Measurements from ENCODE around the gene EVPL. TPM values are rescaled to one million over a fixed set of nuclear protein-coding genes. Genes with fewer than 3 reads are reported as not detected.

The EVPL gene
- total and polyA plus RNA-seq, 8 donors: 1.2 to 105 (median 9.0) TPM

- H3K9me3 ChIP-seq: no peaks in the 10 kb centered on the region
- 72 to 92% (median 80%) methylated on average over 7 to 8 of the region's 8 CpGs for WGBS, 5 donors
- peak overlapping the region in 3 of 5 donors; percentile 3 to 37 (median 4) for H3K27ac ChIP-seq
- intact Hi-C loops (cut with DNase I; ENCODE audit: low total_unique reads): loop anchor here (5.0 kb wide), 2 partner anchors 88 to 98 kb away; no protein-coding TSS in a partner anchor
- no peak for TF ChIP-seq CTCF (IDR thresholded peaks at IDR 0.05)
- TF ChIP-seq POLR2A (IDR thresholded peaks at IDR 0.05): no peak
- TF ChIP-seq EP300 (IDR thresholded peaks at IDR 0.05): no peak
- TF ChIP-seq POLR2AphosphoS5 (IDR thresholded peaks at IDR 0.05): no peak
- no peaks in the 10 kb centered on the region for H3K27me3 ChIP-seq
- no peak overlapping the region for H3K4me3 ChIP-seq
- H3K36me3 ChIP-seq: peaks cover 0 to 55% (median 25%) of the 10 kb centered on the region in 4 donors
- peak in 1 of 2 donors; percentile 19 for DNase-seq
- peaks cover 16 to 35% (median 19%) of the 10 kb centered on the region in 4 donors for H3K4me1 ChIP-seq
Measured at GRCh38 chr17:76004750-76005262, 22.3 kb downstream of the EVPL start.

- Histone ChIP-seq H3K27me3 (no peaks in the 10 kb centered on the region), H3K27ac (peak overlapping the region in 3 of 5 donors; percentile 7 to 58 (median 50)), H3K4me3 (no peak overlapping the region), H3K9me3 (no peaks in the 10 kb centered on the region), H3K4me1 (peaks cover 17 to 39% (median 21%) of the 10 kb centered on the region in 4 donors), H3K36me3 (peaks cover 0 to 48% (median 21%) of the 10 kb centered on the region in 4 donors)
- TF ChIP-seq EP300 (IDR thresholded peaks at IDR 0.05): no peak
- no peak for TF ChIP-seq POLR2A (IDR thresholded peaks at IDR 0.05)
- intact Hi-C loops (cut with DNase I; ENCODE audit: low total_unique reads): loop anchor here (5.0 kb wide), 1 partner anchor 97 kb away; no protein-coding TSS in a partner anchor
- WGBS, 5 donors: 65 to 76% (median 70%) methylated on average over 5 to 6 of the region's 6 CpGs
- no peak for DNase-seq
Measured at GRCh38 chr17:76003915-76004314, 23.2 kb downstream of the EVPL start.

- Histone ChIP-seq H3K4me1 (peaks cover 22 to 54% (median 39%) of the 10 kb centered on the region in 4 donors), H3K9me3 (no peaks in the 10 kb centered on the region), H3K27me3 (no peaks in the 10 kb centered on the region), H3K27ac (no peak overlapping the region), H3K36me3 (peaks cover 0 to 37% (median 17%) of the 10 kb centered on the region in 4 donors), H3K4me3 (no peak overlapping the region)
- intact Hi-C loops (cut with DNase I; ENCODE audit: low total_unique reads): loop anchor here (5.0 kb wide), 1 partner anchor 95 kb away; no protein-coding TSS in a partner anchor
- 94 to 98% (median 95%) methylated on average over 12 of the region's 12 CpGs; no CpG with 5 or more reads in 1 of the 5 donors for WGBS, 5 donors
- TF ChIP-seq POLR2AphosphoS5 (IDR thresholded peaks at IDR 0.05): no peak
- TF ChIP-seq CTCF (IDR thresholded peaks at IDR 0.05): no peak
- no peak for TF ChIP-seq POLR2A (IDR thresholded peaks at IDR 0.05)
- TF ChIP-seq EP300 (IDR thresholded peaks at IDR 0.05): no peak
- no peak for DNase-seq
Measured at GRCh38 chr17:76002100-76002499, 25.0 kb downstream of the EVPL start.

GRCh38 chr17:76000755-76001521, 26.2 kb downstream of the EVPL start, which contains the start of gene CDK3:
CDK3 (plus strand) TSS chr17:76000855; CDS start chr17:76001426, 571 bp downstream.
- DNase-seq: peak in 1 of 2 donors; percentile 8
- intact Hi-C loops (cut with DNase I; ENCODE audit: low total_unique reads): loop anchor here (5.0 kb wide), 1 partner anchor 94 kb away; no protein-coding TSS in a partner anchor

More at GRCh38 chr17:76000755-76001521, 26.2 kb downstream of the EVPL start, which contains the start of gene CDK3:
- Histone ChIP-seq H3K4me1 (peaks cover 27 to 66% (median 45%) of the 10 kb centered on the region in 4 donors), H3K9me3 (no peaks in the 10 kb centered on the region), H3K27me3 (no peaks in the 10 kb centered on the region), H3K27ac (peak within 1 kb of the TSS in 2 of 5 donors; percentile 18 to 36), H3K4me3 (no peak within 1 kb of the TSS), H3K36me3 (peaks cover 0 to 38% (median 17%) of the 10 kb centered on the region in 4 donors)
- TF ChIP-seq EP300 (IDR thresholded peaks at IDR 0.05) (no peak), POLR2A (IDR thresholded peaks at IDR 0.05) (no peak), CTCF (IDR thresholded peaks at IDR 0.05) (no peak), POLR2AphosphoS5 (IDR thresholded peaks at IDR 0.05) (no peak)
- 72 to 80% (median 79%) methylated on average over 14 to 21 of the region's 21 CpGs for WGBS, 5 donors

All from stomach (tissue), 9 donors.